T-helper 2 cell treated with Interferon-gamma antibody and Interleukin-4, amounts not matched to agents 100 ng/mL and 5 ng/mL, for 36 hours (primary cell): ENCODE measurements around the gene ZDHHC16. TPM values are rescaled to one million over a fixed set of nuclear protein-coding genes. Genes with fewer than 3 reads are reported as not detected.
"Not testable (repeated sequence)": the region's sequence is repeated elsewhere in the genome, so short reads cannot be mapped to it uniquely, and the experiment has no call there.

ENCODE experiments used
- intact Hi-C: fragments of 100-400 bp; cut with micrococcal nuclease; formaldehyde crosslinking; loops from one replicate; pipeline ENCODE4 v1.15.1; 2023
- total RNA-seq: library from RNA; stranded (reverse); gene quantifications from 2 replicates; pipeline ENCODE4 v1.2.3, GENCODE V29; 2022

ZDHHC16 gene
- total RNA-seq, 1 donor from 2014 or later = 42.4 TPM

DNA sequence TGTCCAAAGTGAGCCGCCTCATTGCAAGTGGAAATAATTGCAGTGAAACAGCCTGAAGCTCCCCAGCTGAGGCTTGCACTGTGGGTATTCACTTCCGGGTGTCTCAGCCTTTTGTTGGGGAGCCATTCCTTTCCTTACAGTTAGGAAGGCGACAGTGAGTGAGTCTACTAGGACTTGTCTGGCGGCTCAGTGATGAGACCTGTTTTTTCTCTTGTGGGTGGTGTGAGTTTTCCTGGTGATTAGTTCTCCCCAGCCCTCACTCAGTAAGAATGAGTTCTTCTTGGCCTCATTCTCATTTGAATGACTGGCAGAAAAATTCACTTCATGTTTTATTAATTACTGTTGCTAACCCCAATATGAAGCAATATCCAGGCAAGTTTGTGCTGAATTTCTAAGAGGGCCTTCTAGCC lies 17.4 kb upstream of the ZDHHC16 start:
- intact Hi-C loops = loop anchor here (10.0 kb wide), 1 partner anchor 306 kb away; the partner anchor contains the start of gene ZFYVE27

DNA sequence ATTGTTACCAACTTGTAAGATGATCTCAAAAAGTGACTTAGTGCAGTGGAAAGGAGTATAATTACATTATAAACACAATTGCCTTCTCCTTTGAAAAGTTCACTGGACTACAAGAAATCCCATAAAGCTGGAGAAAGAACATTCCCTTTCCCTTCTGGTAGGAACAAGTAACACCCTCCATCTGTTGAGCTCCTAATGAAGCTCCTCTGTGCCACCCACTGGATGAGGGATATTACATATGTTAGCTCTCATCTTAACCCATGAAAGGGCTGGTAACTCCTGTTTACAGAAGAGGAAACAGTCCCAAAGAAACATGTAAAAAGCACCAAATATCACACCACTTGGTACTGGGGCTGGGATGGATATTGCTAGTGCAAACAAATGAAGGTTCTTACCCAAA lies 11.9 kb upstream of the ZDHHC16 start:
- intact Hi-C loops = no loop called here

DNA sequence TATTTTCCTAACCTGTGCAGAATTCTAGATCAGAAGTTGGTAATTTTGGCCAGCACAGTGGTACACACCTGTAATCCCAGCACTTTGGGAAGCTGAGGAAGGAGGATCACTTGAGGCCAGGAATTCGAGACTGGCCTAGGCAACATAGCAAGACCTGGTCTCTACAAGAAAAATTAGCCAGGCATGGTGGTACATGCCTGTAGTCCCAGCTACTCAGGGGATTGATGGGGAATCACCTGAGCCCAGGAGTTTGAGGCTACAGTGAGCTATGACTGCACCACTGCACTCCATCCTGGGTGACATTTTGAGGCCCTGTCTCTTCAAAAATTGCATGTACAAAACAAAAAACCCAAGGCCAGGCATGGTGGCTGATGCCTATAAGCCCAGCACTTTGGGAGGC lies 11.4 kb upstream of the ZDHHC16 start:
- intact Hi-C loops = no loop called here

GRCh38 chr10:97435211-97435610 lies 10.8 kb upstream of the ZDHHC16 start:
- intact Hi-C loops = no loop called here

GRCh38 chr10:97442277-97442676 lies 3.7 kb upstream of the ZDHHC16 start:
- intact Hi-C loops = no loop called here

DNA sequence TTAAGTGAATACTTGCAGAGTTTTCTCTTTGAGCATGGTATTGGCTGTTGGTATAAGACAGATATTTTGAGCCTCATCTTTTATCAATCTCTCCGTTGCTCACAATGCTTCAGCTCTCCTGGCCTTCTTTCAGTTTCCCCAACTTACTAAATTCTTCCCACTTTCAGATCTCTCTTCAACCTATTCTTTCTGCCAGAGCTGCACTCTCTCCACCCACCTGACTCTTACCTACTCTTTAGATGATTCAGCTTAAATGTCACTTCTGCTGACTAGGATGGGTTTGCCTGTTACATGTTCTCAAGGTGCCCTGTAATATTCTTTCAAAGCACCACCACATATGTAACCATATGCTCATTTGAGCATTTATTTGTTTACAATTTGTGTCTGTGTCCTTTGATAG lies 1.8 kb upstream of the ZDHHC16 start:
- intact Hi-C loops = no loop called here

- intact Hi-C loops = loop anchor here (1.0 kb wide), 1 partner anchor 38 kb away; no protein-coding TSS in a partner anchor
Observed at GRCh38 chr10:97445357-97445721, 636 bp upstream of the ZDHHC16 start.

DNA sequence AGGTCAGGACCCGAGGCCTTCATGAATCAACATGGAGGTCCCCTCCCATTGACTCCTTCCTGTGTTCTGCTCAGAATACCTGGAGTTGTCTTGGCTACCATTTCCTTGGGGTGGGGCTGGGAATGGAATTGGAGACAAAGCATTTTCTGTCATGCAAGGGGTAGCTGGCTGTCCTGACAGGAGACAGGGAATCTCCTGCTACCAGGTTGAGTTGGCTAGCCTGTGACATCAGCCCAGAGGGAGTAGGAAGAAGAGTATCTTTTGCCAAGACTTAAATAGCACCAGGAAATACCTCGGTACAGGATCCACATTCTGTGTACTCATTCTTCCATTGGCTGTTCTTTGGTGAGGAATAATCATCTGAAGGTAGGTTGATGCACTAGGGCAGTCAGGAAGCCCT lies 4.9 kb downstream of the ZDHHC16 start:
- intact Hi-C loops = no loop called here

DNA sequence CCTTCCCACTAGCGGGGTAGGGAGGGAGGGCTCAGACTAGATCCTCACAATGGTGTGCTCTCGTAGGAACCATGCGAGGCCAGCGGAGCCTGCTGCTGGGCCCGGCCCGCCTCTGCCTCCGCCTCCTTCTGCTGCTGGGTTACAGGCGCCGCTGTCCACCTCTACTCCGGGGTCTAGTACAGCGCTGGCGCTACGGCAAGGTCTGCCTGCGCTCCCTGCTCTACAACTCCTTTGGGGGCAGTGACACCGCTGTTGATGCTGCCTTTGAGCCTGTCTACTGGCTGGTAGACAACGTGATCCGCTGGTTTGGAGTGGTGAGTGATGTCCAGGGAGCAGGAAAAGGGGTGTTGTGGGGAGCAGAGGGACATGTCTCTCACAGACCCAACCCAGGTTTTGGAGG lies 5.6 kb downstream of the ZDHHC16 start:
- intact Hi-C loops = no loop called here

DNA sequence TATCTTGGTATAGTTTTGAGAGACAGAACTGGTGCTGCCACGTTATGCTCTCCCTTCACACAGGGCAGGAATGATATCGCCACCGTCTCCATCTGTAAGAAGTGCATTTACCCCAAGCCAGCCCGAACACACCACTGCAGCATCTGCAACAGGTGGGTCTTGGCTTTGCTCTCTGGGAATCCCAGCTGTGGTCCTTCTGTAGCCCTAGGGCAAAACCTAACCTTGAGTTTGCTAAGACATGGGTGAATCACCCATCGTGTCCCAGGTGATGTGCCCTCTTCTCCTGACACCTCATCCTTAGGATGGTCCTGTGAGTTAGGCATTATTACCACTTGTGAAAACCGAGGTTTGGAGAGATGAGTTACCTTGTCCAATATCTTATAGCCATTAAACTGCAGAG lies 6.4 kb downstream of the ZDHHC16 start:
- intact Hi-C loops = no loop called here

- intact Hi-C loops = no loop called here
Observed at GRCh38 chr10:97454330-97455036, 8.5 kb downstream of the ZDHHC16 start.

GRCh38 chr10:97456034-97456685 lies 10.2 kb downstream of the ZDHHC16 start:
- intact Hi-C loops = no loop called here

- intact Hi-C loops = no loop called here
Observed at GRCh38 chr10:97456686-97457065, 10.7 kb downstream of the ZDHHC16 start.

DNA sequence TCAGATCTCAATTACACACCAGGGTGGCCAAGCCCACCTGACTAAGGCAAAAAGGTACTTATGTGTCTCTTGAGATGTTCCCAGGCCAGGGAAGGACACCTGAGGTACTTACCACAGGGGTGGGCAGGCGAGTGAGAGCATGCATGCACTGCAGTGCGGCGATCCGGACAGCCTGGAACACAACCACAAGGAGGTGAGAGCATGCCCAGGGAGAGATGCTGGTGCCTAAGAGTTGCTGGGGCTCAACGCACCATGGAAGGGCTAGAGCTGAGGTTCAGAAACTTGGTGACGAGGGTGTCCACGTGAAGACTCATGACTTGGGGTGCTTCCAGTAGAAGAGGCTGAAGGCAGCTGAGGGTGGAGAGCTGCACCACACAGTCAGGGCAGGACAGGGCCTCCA lies 13.1 kb downstream of the ZDHHC16 start:
- intact Hi-C loops = no loop called here

DNA sequence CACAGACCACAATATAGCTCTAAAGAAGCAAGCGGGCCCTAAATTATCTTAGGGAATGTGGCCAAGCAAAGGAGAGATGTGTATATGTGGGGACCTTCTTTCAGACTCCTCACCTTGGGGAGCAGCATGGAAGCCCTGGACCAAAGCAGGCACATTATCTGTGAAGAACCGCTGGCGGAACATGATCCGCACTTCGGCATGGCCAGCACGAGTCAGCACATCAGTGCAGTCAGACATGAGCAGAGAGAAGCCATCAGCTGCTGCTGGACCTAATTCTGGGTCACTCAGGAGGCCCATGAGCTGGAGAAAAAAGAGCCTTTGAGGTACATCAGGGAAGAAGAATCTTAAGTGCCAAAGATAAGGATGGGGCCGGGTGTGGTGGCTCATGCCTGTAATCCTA lies 14.0 kb downstream of the ZDHHC16 start:
- intact Hi-C loops = no loop called here

GRCh38 chr10:97462309-97462708 lies 16.3 kb downstream of the ZDHHC16 start:
- intact Hi-C loops = no loop called here

GRCh38 chr10:97463363-97464132 lies 17.6 kb downstream of the ZDHHC16 start:
- intact Hi-C loops = loop anchor here (1.0 kb wide), 2 partner anchors 35 to 90 kb away; partner anchors contain the start of genes MMS19 and UBTD1

DNA sequence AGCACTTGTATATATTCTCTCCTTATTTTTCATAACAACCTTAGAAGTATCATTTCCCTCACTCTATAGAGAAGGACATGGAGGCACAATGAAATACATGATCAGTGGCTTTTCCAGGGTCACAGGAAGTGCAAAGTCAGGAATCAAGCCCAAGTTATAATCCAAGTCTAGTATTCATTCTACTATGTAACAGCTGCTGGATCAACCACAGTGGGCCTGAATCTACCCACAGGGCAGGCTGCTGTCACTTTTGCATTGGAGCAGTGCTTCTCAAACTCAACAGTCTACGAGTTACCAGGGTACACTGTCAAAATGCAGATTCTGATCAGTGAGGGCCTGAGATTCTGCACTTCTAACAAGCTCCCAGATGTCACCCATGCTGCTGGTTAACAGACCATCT lies 18.3 kb downstream of the ZDHHC16 start:
- intact Hi-C loops = no loop called here

GRCh38 chr10:97465982-97466381 lies 20.0 kb downstream of the ZDHHC16 start:
- intact Hi-C loops = no loop called here

DNA sequence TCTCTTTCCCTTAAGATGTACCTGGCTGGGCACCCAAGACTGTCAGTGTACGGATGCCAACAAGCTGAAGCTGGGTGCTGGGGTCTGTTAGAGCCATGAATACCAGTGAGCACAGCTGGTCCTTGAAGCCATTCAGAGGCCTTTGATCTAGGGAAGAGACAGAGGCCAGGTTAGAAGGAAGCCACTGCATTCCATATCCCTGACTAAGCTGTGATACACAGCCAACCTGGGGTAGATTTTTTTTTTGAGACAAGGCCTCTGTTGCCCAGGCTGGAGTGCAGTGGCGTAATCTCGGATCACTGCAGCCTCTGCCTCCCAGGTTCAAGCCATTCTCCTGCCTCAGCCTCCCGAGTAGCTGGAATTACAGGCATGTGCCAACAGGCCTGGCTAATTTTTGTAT lies 20.8 kb downstream of the ZDHHC16 start:
- intact Hi-C loops = no loop called here

GRCh38 chr10:97468162-97468561 lies 22.2 kb downstream of the ZDHHC16 start:
- intact Hi-C loops = no loop called here

DNA sequence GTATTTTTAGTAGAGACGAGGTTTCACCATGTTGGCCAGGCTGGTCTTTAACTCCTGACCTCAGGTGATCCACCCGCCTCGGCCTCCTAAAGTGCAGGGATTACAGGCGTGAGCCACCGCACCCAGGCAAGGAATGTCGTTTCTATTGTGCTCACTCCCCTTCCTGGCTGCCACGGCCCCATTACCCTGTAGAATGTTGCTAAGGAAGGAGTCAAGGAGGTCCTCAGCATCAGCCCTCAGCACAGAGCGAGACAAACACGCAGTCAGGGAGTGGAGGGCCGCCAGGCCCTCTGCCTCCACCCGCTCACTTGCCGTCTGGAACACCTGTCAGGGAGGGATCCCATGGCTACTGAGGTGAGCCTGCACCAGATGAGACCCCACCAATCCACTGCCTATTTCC lies 22.8 kb downstream of the ZDHHC16 start:
- intact Hi-C loops = not testable (repeated sequence)
